Lower leg skin (tissue), 4 donors: Measurements from ENCODE around the gene IL1R1. TPM values are rescaled to one million over a fixed set of nuclear protein-coding genes. Genes with fewer than 3 reads are reported as not detected.

Experiments used
- DNase-seq, 2 donors: peaks; one replicate each; pipeline ENCODE4 v3.0.0-alpha.2; 2019; ENCODE audit warnings: low spot score in 2 of 2
- H3K4me3 ChIP-seq: fragments of 200-600 bp; sonication (generic); 2 replicates; pipeline ENCODE4 v1.5.1; 2017; ENCODE audit warnings: mild to moderate bottlenecking, low read depth; ENCODE audit not compliant: poor library complexity, severe bottlenecking
- POLR2A ChIP-seq, 2 donors: fragments of 450-650 bp; IDR thresholded peaks; one replicate each; pipeline ENCODE4 v1.6.1; 2016 to 2017; ENCODE audit warnings: antibody characterized with exemption in 2 of 2, mild to moderate bottlenecking in 1 of 2, moderate library complexity in 1 of 2
- WGBS, 2 donors: methylation state at CpG; one replicate each; pipeline ENCODE4 v1.1.5; 2018; 5-methylcytosine and 5-hydroxymethylcytosine counted together
- intact Hi-C: fragments of 100-400 bp; cut with DNase I; formaldehyde crosslinking; loops from one replicate; pipeline ENCODE4 v1.15.0; 2023; ENCODE audit warnings: low total_unique reads
- total RNA-seq, 4 donors: library from RNA; depleted of rRNA; stranded (reverse); fragments of >200 nt; gene quantifications; one replicate each; pipeline ENCODE4 v1.1.0, GENCODE V29; 2016
- TF ChIP-seq, protein P1 (sequence below), 3 donors: fragments of 450-650 bp; IDR thresholded peaks; one replicate each; pipeline ENCODE4 v1.5.1; 2016; ENCODE audit warnings: antibody characterized with exemption in 3 of 3, mild to moderate bottlenecking in 3 of 3, moderate library complexity in 2 of 3

IL1R1 gene, protein sequence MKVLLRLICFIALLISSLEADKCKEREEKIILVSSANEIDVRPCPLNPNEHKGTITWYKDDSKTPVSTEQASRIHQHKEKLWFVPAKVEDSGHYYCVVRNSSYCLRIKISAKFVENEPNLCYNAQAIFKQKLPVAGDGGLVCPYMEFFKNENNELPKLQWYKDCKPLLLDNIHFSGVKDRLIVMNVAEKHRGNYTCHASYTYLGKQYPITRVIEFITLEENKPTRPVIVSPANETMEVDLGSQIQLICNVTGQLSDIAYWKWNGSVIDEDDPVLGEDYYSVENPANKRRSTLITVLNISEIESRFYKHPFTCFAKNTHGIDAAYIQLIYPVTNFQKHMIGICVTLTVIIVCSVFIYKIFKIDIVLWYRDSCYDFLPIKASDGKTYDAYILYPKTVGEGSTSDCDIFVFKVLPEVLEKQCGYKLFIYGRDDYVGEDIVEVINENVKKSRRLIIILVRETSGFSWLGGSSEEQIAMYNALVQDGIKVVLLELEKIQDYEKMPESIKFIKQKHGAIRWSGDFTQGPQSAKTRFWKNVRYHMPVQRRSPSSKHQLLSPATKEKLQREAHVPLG
- total RNA-seq: 10 to 100 TPM; 43.2 to 92.9 (median 53.0) TPM

DNA sequence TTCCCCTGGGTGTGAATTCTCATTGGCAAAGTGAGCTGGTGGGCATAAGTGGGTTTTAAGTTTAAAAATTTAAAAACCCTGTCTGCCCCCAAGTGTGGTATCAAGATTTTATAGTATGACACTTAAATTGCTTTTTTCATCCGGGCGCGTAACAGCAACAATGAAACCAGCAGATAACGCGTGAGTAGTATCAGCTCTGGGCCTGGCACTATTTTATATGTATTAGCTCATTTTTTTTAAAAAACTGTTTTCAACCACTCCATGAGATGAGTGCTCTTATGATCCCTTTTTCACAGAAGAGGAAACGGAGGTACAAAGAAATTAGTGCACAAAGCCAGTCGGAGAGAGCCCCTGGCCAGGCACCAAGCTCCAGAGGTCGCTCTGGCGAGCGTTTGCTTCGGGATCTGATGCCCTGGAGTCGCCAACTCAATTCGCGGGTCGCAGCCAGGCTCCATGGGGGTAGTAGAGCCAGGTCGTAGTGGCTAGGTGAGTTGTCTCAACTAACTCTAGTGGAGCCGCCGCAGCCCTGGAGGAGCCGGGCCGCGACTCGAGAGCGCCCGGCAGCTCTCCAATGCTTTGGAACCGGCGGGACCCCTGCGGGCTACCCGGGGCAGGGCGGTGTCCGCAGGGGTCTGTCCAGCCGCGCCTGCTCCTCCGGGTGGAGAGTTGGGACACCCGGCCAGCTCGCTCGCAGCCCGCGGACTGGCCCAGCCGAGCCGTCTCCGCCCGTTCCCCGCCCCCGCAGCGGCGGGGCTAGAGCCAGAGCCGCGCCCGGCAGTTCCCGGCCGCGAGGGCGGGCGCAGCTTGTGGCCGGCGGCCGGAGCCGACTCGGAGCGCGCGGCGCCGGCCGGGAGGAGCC is at the start of gene IL1R1:
Gene IL1R1, plus strand, starts transcription at position 777 of the 859 bp plus-strand sequence. CDS start 14,979 bp downstream, outside the sequence.
- DNase-seq: peak; percentile 75 to 95
- WGBS, 2 donors: 6 to 20% methylated on average over 20 to 62 of the region's 65 CpGs
- H3K4me3 ChIP-seq: peak within 1 kb of the TSS; percentile 88
- TF ChIP-seq POLR2A (IDR thresholded peaks at IDR 0.05): peak in 1 of 2 donors; percentile 77
- TF ChIP-seq, protein P1, sequence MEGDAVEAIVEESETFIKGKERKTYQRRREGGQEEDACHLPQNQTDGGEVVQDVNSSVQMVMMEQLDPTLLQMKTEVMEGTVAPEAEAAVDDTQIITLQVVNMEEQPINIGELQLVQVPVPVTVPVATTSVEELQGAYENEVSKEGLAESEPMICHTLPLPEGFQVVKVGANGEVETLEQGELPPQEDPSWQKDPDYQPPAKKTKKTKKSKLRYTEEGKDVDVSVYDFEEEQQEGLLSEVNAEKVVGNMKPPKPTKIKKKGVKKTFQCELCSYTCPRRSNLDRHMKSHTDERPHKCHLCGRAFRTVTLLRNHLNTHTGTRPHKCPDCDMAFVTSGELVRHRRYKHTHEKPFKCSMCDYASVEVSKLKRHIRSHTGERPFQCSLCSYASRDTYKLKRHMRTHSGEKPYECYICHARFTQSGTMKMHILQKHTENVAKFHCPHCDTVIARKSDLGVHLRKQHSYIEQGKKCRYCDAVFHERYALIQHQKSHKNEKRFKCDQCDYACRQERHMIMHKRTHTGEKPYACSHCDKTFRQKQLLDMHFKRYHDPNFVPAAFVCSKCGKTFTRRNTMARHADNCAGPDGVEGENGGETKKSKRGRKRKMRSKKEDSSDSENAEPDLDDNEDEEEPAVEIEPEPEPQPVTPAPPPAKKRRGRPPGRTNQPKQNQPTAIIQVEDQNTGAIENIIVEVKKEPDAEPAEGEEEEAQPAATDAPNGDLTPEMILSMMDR (IDR thresholded peaks at IDR 0.05): no peak
- intact Hi-C loops: no loop called here

- no peak overlapping the region for H3K4me3 ChIP-seq
- DNase-seq: no peak
- WGBS, 2 donors: 87 to 97% methylated on average over 13 of the region's 13 CpGs
- intact Hi-C loops: no loop called here
- TF ChIP-seq, protein P1 (IDR thresholded peaks at IDR 0.05): no peak
- no peak for TF ChIP-seq POLR2A (IDR thresholded peaks at IDR 0.05)
These were observed 48.9 kb upstream of the IL1R1 start for GRCh38 chr2:102093662-102094061.

DNA sequence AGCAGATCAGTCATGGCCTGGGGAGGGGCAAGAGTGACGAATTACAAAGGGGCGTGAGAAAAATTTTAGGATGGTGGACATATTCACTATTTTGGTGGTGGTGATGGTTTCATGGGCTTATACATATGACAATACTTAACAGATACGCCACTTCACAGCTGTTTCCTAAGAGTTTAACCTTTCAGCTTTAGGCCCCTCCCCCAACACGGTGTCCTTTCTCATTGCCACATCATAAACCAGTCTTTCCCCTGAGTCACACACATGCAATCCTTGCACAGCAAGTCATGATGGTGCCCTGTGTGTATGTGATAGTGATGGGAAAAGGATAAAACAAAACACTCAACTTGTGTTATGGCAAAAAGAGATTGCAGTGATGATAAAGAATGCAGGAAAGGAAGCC is 47.6 kb upstream of the IL1R1 start:
- TF ChIP-seq, protein P1 (IDR thresholded peaks at IDR 0.05): no peak
- TF ChIP-seq POLR2A (IDR thresholded peaks at IDR 0.05): no peak
- DNase-seq: no peak
- no peak overlapping the region for H3K4me3 ChIP-seq
- 60 to 65% methylated on average over 4 of the region's 4 CpGs for WGBS, 2 donors
- intact Hi-C loops: no loop called here

DNA sequence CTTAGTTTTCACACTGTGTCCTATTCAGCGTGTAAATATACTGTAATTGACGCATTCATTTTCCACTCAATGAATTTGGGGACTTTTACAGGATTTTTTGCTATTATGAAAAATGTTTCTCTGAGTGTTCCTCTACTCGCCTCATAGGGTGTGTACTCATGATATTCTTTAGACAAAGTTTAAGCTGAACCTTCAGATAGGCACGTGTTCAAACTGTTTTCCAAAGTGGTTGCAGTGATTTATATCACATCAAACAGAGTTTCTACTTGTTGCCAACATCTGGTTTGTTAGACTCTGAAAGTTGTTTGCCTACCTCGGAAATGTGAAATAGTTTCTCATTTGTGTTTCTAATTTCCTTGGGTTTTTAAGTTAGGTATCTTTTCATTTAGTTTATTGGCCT is 46.4 kb upstream of the IL1R1 start:
- TF ChIP-seq, protein P1 (IDR thresholded peaks at IDR 0.05): no peak
- no peak for TF ChIP-seq POLR2A (IDR thresholded peaks at IDR 0.05)
- no peak for DNase-seq
- 56 to 71% methylated on average over 5 of the region's 5 CpGs for WGBS, 2 donors
- intact Hi-C loops: no loop called here
- H3K4me3 ChIP-seq: no peak overlapping the region

DNA sequence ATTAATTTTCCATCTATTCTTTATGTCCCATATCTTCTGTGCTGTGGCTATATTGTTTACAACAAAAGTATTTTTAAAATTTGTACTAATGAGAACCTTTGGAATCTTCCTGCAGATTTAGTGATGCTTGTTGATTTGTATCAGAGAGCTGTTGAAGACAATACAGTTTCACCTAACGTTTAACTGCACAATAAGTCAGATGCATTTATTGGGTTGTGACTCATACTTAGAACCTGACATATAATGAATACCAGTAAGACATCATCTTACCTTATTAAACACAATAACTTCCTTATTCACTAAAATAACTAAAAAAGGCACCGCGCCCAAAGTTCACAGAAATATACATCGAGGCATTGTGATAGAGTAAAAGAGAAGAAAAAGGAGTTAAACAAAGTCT is 43.8 kb upstream of the IL1R1 start:
- WGBS, 2 donors: 75 to 87% methylated on average over 4 of the region's 4 CpGs
- H3K4me3 ChIP-seq: no peak overlapping the region
- TF ChIP-seq, protein P1 (IDR thresholded peaks at IDR 0.05): no peak
- TF ChIP-seq POLR2A (IDR thresholded peaks at IDR 0.05): no peak
- intact Hi-C loops: no loop called here
- DNase-seq: no peak
